ENCODE results near the gene WHRN. TPM values are rescaled to one million over a fixed set of nuclear protein-coding genes. Genes with fewer than 3 reads are reported as not detected.

Gene WHRN
- total RNA-seq, 4 donors from 2014 or later = 5.4 to 23.6 (median 8.5) TPM

DNA sequence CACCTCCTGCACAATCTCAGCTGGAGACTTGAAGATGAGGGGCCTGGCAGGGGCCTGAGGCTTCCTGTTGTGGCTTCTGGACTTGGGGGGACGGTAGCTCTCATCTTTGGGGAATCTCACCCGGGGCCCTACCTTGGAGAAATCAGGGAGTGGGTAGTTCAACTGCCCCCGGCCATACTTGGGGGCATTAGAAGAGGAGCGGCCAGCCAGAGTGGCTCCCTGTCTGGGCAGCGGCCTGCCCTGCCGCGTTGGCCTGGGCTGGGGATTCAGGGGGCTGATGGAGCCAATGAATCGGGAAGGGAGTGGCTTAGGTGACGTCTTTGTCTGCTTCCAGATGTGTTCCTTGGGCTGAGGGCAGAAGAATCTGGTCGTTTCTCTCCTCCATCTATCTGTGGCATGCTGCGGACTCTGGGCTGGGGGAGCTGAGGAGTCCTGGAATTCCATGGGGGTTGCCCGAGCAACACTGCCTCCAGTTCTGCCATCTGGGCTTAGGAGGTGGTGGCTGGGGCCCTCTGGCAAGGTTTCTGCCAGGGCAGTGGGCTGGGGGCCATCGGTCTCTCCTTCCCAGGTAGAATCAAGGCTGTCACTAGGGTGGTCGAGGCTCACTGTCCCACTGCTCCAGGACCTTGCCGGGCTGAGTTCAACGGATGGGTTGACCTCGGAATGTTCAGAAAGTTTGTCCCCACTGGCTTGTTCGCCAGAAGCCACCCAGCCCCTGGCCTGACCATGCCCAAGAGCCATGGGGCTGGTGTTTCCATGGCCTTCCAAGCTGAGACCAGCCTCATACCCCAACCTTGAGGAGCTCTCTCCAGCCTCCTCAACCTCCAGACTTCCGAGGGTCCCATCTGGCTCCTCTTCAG is 128.5 kb downstream of the WHRN start:
- H3K27ac ChIP-seq = no peak overlapping the region

GRCh38 chr9:114375386-114376175 is 129.7 kb downstream of the WHRN start:
- DNase-seq = no peak
- TF ChIP-seq POLR2A (IDR thresholded peaks at IDR 0.05) (no peak), POLR2AphosphoS5 (IDR thresholded peaks at IDR 0.05) (no peak), CTCF (IDR thresholded peaks at IDR 0.05) (no peak), EP300 (IDR thresholded peaks at IDR 0.05; ENCODE audit: low read depth) (no peak)
- H3K27me3 ChIP-seq = no peaks in the 10 kb centered on the region
- no peak overlapping the region for H3K4me3 ChIP-seq
- intact Hi-C loops (cut with DNase I; ENCODE audit: low total_unique reads) = no loop called here
- H3K4me1 ChIP-seq = peaks cover 5 to 26% (median 7%) of the 10 kb centered on the region in 4 donors
- in situ Hi-C loops (cut with MboI; ENCODE audit: low pct_ligation_motif_present in 1 of 4, low pct_unique_long_range_greater_than_20kb in 1 of 4, low sequenced_read_pairs in 3 of 4) = no loop called here
- H3K36me3 ChIP-seq = peaks cover 0 to 28% (median 5%) of the 10 kb centered on the region in 4 donors
- H3K27ac ChIP-seq = no peak overlapping the region
- no peaks in the 10 kb centered on the region for H3K9me3 ChIP-seq
- WGBS, 2 donors (ENCODE audit: low coverage in 1 of 2) = 77 to 79% methylated on average over 9 of the region's 9 CpGs

More for the DNA sequence above, 128.5 kb downstream of the WHRN start:
- no peaks in the 10 kb centered on the region for H3K9me3 ChIP-seq
- DNase-seq = no peak
- H3K4me1 ChIP-seq = peaks cover 5 to 14% (median 7%) of the 10 kb centered on the region in 4 donors
- intact Hi-C loops (cut with DNase I; ENCODE audit: low total_unique reads) (no loop called here), in situ Hi-C loops (cut with MboI; ENCODE audit: low pct_ligation_motif_present in 1 of 4, low pct_unique_long_range_greater_than_20kb in 1 of 4, low sequenced_read_pairs in 3 of 4) (no loop called here)
- H3K27me3 ChIP-seq = no peaks in the 10 kb centered on the region
- no peak overlapping the region for H3K4me3 ChIP-seq
- peaks cover 0 to 28% (median 8%) of the 10 kb centered on the region in 4 donors for H3K36me3 ChIP-seq
- TF ChIP-seq POLR2AphosphoS5 (IDR thresholded peaks at IDR 0.05) (no peak), EP300 (IDR thresholded peaks at IDR 0.05; ENCODE audit: low read depth) (no peak), POLR2A (IDR thresholded peaks at IDR 0.05) (no peak), CTCF (IDR thresholded peaks at IDR 0.05) (no peak)
- WGBS, 2 donors (ENCODE audit: low coverage in 1 of 2) = 94% methylated on average over 19 of the region's 19 CpGs; no CpG with 5 or more reads in 1 of the 2 donors

- no peaks in the 10 kb centered on the region for H3K27me3 ChIP-seq
- 80% methylated on average over 9 of the region's 9 CpGs; no CpG with 5 or more reads in 1 of the 2 donors for WGBS, 2 donors (ENCODE audit: low coverage in 1 of 2)
- TF ChIP-seq POLR2A (IDR thresholded peaks at IDR 0.05) (no peak), EP300 (IDR thresholded peaks at IDR 0.05; ENCODE audit: low read depth) (no peak), CTCF (IDR thresholded peaks at IDR 0.05) (no peak), POLR2AphosphoS5 (IDR thresholded peaks at IDR 0.05) (no peak)
- DNase-seq = no peak
- intact Hi-C loops (cut with DNase I; ENCODE audit: low total_unique reads) = no loop called here
- in situ Hi-C loops (cut with MboI; ENCODE audit: low pct_ligation_motif_present in 1 of 4, low pct_unique_long_range_greater_than_20kb in 1 of 4, low sequenced_read_pairs in 3 of 4) = no loop called here
- no peaks in the 10 kb centered on the region for H3K9me3 ChIP-seq
- no peak overlapping the region for H3K4me3 ChIP-seq
- H3K36me3 ChIP-seq = peaks cover 0 to 21% (median 2%) of the 10 kb centered on the region in 4 donors
- H3K4me1 ChIP-seq = peaks cover 5 to 31% (median 7%) of the 10 kb centered on the region in 4 donors
- H3K27ac ChIP-seq = peak overlapping the region in 1 of 4 donors; percentile 79
Measured at GRCh38 chr9:114374936-114375335, 130.3 kb downstream of the WHRN start.

All from transverse colon (tissue), 4 donors.